C4-2B (cell line): ENCODE measurements around the gene TSPAN2.

Experiments used
- CTCF ChIP-seq: fragments of 450-650 bp; conservative IDR thresholded peaks from 2 replicates; pipeline ENCODE4 v1.5.1; 2017; ENCODE audit warnings: mild to moderate bottlenecking
- ZFX ChIP-seq: fragments of 450-650 bp; IDR thresholded peaks from 2 replicates; pipeline ENCODE4 v1.6.1; 2017

GRCh38 chr1:115062542-115063004 lies 26.7 kb downstream of the TSPAN2 start:
- TF ChIP-seq CTCF (no peak), ZFX (no peak)
